ENCODE data around the gene RABEP2.

GRCh38 chr16:28901862-28902261 is 23.2 kb downstream of the RABEP2 start:
- TF ChIP-seq ZNF302 (CRISPR knock-in tag; IDR thresholded peaks at IDR 0.05) = no peak
- TF ChIP-seq JUN (IDR thresholded peaks at IDR 0.05) = no peak
- no peak for TF ChIP-seq POLR2A (IDR thresholded peaks at IDR 0.05; ENCODE audit: low read length)
- TF ChIP-seq, protein P1, sequence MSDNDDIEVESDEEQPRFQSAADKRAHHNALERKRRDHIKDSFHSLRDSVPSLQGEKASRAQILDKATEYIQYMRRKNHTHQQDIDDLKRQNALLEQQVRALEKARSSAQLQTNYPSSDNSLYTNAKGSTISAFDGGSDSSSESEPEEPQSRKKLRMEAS (IDR thresholded peaks at IDR 0.05) = no peak
- TF ChIP-seq, protein P2, sequence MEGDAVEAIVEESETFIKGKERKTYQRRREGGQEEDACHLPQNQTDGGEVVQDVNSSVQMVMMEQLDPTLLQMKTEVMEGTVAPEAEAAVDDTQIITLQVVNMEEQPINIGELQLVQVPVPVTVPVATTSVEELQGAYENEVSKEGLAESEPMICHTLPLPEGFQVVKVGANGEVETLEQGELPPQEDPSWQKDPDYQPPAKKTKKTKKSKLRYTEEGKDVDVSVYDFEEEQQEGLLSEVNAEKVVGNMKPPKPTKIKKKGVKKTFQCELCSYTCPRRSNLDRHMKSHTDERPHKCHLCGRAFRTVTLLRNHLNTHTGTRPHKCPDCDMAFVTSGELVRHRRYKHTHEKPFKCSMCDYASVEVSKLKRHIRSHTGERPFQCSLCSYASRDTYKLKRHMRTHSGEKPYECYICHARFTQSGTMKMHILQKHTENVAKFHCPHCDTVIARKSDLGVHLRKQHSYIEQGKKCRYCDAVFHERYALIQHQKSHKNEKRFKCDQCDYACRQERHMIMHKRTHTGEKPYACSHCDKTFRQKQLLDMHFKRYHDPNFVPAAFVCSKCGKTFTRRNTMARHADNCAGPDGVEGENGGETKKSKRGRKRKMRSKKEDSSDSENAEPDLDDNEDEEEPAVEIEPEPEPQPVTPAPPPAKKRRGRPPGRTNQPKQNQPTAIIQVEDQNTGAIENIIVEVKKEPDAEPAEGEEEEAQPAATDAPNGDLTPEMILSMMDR (IDR thresholded peaks at IDR 0.05) = no peak
- no peak for TF ChIP-seq HDAC2 (IDR thresholded peaks at IDR 0.05)
- no peak for TF ChIP-seq ESRRA (IDR thresholded peaks at IDR 0.05; ENCODE audit: borderline replicate concordance, low read length)
- TF ChIP-seq EP300 (IDR thresholded peaks at IDR 0.05) = no peak
- TF ChIP-seq NR3C1 (IDR thresholded peaks at IDR 0.05) = no peak
- TF ChIP-seq RCOR1 (IDR thresholded peaks at IDR 0.05; ENCODE audit: low read depth, low read length) = no peak

Measured in A549 (cell line).